OCI-LY7 (cell line): Measurements from ENCODE around the gene USP22.

ENCODE experiments used
- CTCF ChIP-seq: fragments of 200-600 bp; sonication (generic); conservative IDR thresholded peaks from 2 replicates; pipeline ENCODE4 v1.5.1; 2014; ENCODE audit warnings: mild to moderate bottlenecking, antibody characterized with exemption, low read length, moderate library complexity, mixed read lengths
- EZH2phosphoT487 ChIP-seq: fragments of 200-600 bp; sonication (generic); IDR thresholded peaks from 2 replicates; pipeline ENCODE4 v1.6.1; 2018; ENCODE audit warnings: low read depth, borderline replicate concordance, mild to moderate bottlenecking, mixed run types, antibody characterized with exemption, low read length, moderate library complexity, mixed read lengths

DNA sequence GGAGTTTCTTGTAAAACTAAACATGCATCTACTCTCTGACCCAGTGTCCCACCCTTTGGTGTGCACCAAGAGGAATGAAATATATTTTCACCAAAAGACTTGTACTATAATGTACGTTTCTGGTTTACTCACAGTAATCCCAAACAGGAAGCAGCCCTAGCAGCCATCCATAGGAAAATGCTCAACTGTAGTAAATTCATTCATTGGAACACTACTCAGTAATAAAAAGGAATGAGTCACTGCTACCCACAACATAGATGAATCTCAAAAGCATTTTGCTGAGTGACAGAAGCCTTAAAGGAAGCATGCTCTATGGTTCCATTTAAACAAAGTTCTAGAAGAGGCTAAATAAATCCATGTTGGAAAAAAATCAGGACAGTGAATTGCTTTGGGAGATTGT is 46.3 kb upstream of the USP22 start:
- TF ChIP-seq EZH2phosphoT487 (no peak), CTCF (no peak)
